Effector memory CD4-positive, alpha-beta T cell (primary cell): Measurements from ENCODE around the gene PDLIM4.

ENCODE experiments used
- DNase-seq, 3 donors: peaks; one replicate each; pipeline ENCODE4 v3.0.0-alpha.2; 2020
- H3K27ac ChIP-seq: 2 replicates; pipeline ENCODE4 v1.7.0; 2013; ENCODE audit warnings: mild to moderate bottlenecking, low read length, moderate library complexity; ENCODE audit not compliant: insufficient read depth, poor library complexity, severe bottlenecking
- H3K27me3 ChIP-seq: replicated peaks from 2 replicates; pipeline ENCODE4 v1.7.0; 2013; ENCODE audit warnings: mild to moderate bottlenecking, low read length; ENCODE audit not compliant: insufficient read depth, control insufficient read depth, poor library complexity, severe bottlenecking
- H3K36me3 ChIP-seq: 2 replicates; pipeline ENCODE4 v1.7.0; 2013; ENCODE audit warnings: mild to moderate bottlenecking, low read length, moderate library complexity; ENCODE audit not compliant: control insufficient read depth, insufficient read depth
- H3K4me1 ChIP-seq: 2 replicates; pipeline ENCODE4 v1.7.0; 2013; ENCODE audit warnings: low read length, mild to moderate bottlenecking; ENCODE audit not compliant: control insufficient read depth, insufficient read depth, poor library complexity, severe bottlenecking
- H3K4me3 ChIP-seq: 2 replicates; pipeline ENCODE4 v1.7.0; 2013; ENCODE audit warnings: low read length, low read depth, mild to moderate bottlenecking; ENCODE audit not compliant: insufficient read depth, poor library complexity, severe bottlenecking
- H3K9me3 ChIP-seq: 2 replicates; pipeline ENCODE4 v1.7.0; 2013; ENCODE audit warnings: mild to moderate bottlenecking, low read length, moderate library complexity; ENCODE audit not compliant: control insufficient read depth

The PDLIM4 gene

GRCh38 chr5:132260051-132260450, 2.6 kb downstream of the PDLIM4 start:
- no peaks in the 10 kb centered on the region for H3K9me3 ChIP-seq
- H3K27ac ChIP-seq: no peak overlapping the region
- no peak for DNase-seq
- H3K4me3 ChIP-seq: no peak overlapping the region
- H3K36me3 ChIP-seq: no peaks in the 10 kb centered on the region
- peaks cover 8% of the 10 kb centered on the region for H3K27me3 ChIP-seq
- no peaks in the 10 kb centered on the region for H3K4me1 ChIP-seq

GRCh38 chr5:132260714-132261551, 3.4 kb downstream of the PDLIM4 start:
- DNase-seq: no peak

GRCh38 chr5:132261881-132262845, 4.7 kb downstream of the PDLIM4 start:
- no peak overlapping the region for H3K4me3 ChIP-seq
- DNase-seq: no peak
- no peaks in the 10 kb centered on the region for H3K36me3 ChIP-seq
- H3K4me1 ChIP-seq: no peaks in the 10 kb centered on the region
- no peak overlapping the region for H3K27ac ChIP-seq
- no peaks in the 10 kb centered on the region for H3K9me3 ChIP-seq
- H3K27me3 ChIP-seq: peaks cover 8% of the 10 kb centered on the region

More at GRCh38 chr5:132260714-132261551, 3.4 kb downstream of the PDLIM4 start:
- Histone ChIP-seq H3K36me3 (no peaks in the 10 kb centered on the region), H3K27ac (no peak overlapping the region), H3K4me3 (no peak overlapping the region), H3K4me1 (no peaks in the 10 kb centered on the region), H3K27me3 (peaks cover 8% of the 10 kb centered on the region), H3K9me3 (no peaks in the 10 kb centered on the region)

GRCh38 chr5:132262882-132263547, 5.5 kb downstream of the PDLIM4 start:
- no peak overlapping the region for H3K27ac ChIP-seq
- H3K4me3 ChIP-seq: no peak overlapping the region
- no peaks in the 10 kb centered on the region for H3K9me3 ChIP-seq
- H3K27me3 ChIP-seq: peaks cover 4% of the 10 kb centered on the region
- DNase-seq: no peak
- H3K4me1 ChIP-seq: no peaks in the 10 kb centered on the region
- H3K36me3 ChIP-seq: no peaks in the 10 kb centered on the region

GRCh38 chr5:132263548-132264261, 6.2 kb downstream of the PDLIM4 start:
- DNase-seq: no peak
- Histone ChIP-seq H3K9me3 (no peaks in the 10 kb centered on the region), H3K27me3 (no peaks in the 10 kb centered on the region), H3K27ac (no peak overlapping the region), H3K36me3 (no peaks in the 10 kb centered on the region), H3K4me1 (no peaks in the 10 kb centered on the region), H3K4me3 (no peak overlapping the region)

- H3K4me3 ChIP-seq: no peak overlapping the region
- H3K27ac ChIP-seq: no peak overlapping the region
- no peak for DNase-seq
- no peaks in the 10 kb centered on the region for H3K27me3 ChIP-seq
- H3K36me3 ChIP-seq: no peaks in the 10 kb centered on the region
- no peaks in the 10 kb centered on the region for H3K9me3 ChIP-seq
- no peaks in the 10 kb centered on the region for H3K4me1 ChIP-seq
Measured at GRCh38 chr5:132264546-132265335, 7.2 kb downstream of the PDLIM4 start.

GRCh38 chr5:132265336-132266030, 8.0 kb downstream of the PDLIM4 start:
- H3K9me3 ChIP-seq: no peaks in the 10 kb centered on the region
- no peak overlapping the region for H3K4me3 ChIP-seq
- H3K27me3 ChIP-seq: no peaks in the 10 kb centered on the region
- no peaks in the 10 kb centered on the region for H3K4me1 ChIP-seq
- no peak for DNase-seq
- H3K27ac ChIP-seq: no peak overlapping the region
- H3K36me3 ChIP-seq: no peaks in the 10 kb centered on the region

GRCh38 chr5:132266031-132266835, 8.7 kb downstream of the PDLIM4 start:
- no peaks in the 10 kb centered on the region for H3K36me3 ChIP-seq

More at GRCh38 chr5:132266031-132266835, 8.7 kb downstream of the PDLIM4 start:
- Histone ChIP-seq H3K4me3 (no peak overlapping the region), H3K27ac (no peak overlapping the region), H3K4me1 (no peaks in the 10 kb centered on the region), H3K27me3 (no peaks in the 10 kb centered on the region), H3K9me3 (no peaks in the 10 kb centered on the region)
- DNase-seq: no peak
